Osteocyte (in vitro differentiated cells): Measurements from ENCODE around the gene PEX11G. TPM values are rescaled to one million over a fixed set of nuclear protein-coding genes. Genes with fewer than 3 reads are reported as not detected.

Experiments used
- DNase-seq: peaks from one replicate; pipeline ENCODE4 v3.0.0; 2021; ENCODE audit warnings: mixed read lengths; ENCODE audit not compliant: unreplicated experiment; ENCODE audit errors: extremely low spot score
- H3K27ac Mint-ChIP-seq: one replicate; pipeline ENCODE4 v1.8.0; 2021; ENCODE audit warnings: mild to moderate bottlenecking, mixed read lengths; ENCODE audit not compliant: unreplicated experiment
- H3K27me3 Mint-ChIP-seq: one replicate; pipeline ENCODE4 v1.8.0; 2021; ENCODE audit warnings: mixed read lengths; ENCODE audit not compliant: unreplicated experiment
- H3K36me3 Mint-ChIP-seq: one replicate; pipeline ENCODE4 v1.8.0; 2021; ENCODE audit warnings: mixed read lengths; ENCODE audit not compliant: unreplicated experiment
- H3K4me1 Mint-ChIP-seq: one replicate; pipeline ENCODE4 v1.8.0; 2021; ENCODE audit warnings: mixed read lengths; ENCODE audit not compliant: unreplicated experiment
- H3K4me3 Mint-ChIP-seq: one replicate; pipeline ENCODE4 v1.8.0; 2021; ENCODE audit warnings: mild to moderate bottlenecking, moderate library complexity, mixed read lengths; ENCODE audit not compliant: unreplicated experiment
- H3K9me3 Mint-ChIP-seq: one replicate; pipeline ENCODE4 v1.8.0; 2021; ENCODE audit warnings: mixed read lengths; ENCODE audit not compliant: unreplicated experiment
- CTCF ChIP-seq: fragments of 200-600 bp; sonication (generic); IDR thresholded peaks from 2 replicates; pipeline ENCODE4 v1.5.0; 2021; ENCODE audit warnings: antibody characterized with exemption, mild to moderate bottlenecking, moderate library complexity
- total RNA-seq: library from RNA; stranded (reverse); gene quantifications from 2 replicates; pipeline ENCODE4 v1.2.1, GENCODE V29; 2021

PEX11G gene
- total RNA-seq, 1 donor from 2014 or later = 2.1 TPM

GRCh38 chr19:7504684-7505083, 15.8 kb upstream of the PEX11G start:
- Mint-ChIP-seq H3K4me3 (no peak overlapping the region), H3K4me1 (peaks cover 11% of the 10 kb centered on the region), H3K9me3 (no peaks in the 10 kb centered on the region), H3K27ac (no peak overlapping the region), H3K36me3 (no peaks in the 10 kb centered on the region), H3K27me3 (peaks cover 11% of the 10 kb centered on the region)
- DNase-seq = no peak
- no peak for TF ChIP-seq CTCF

GRCh38 chr19:7502552-7502951, 13.7 kb upstream of the PEX11G start:
- no peak overlapping the region for H3K4me3 Mint-ChIP-seq
- no peak overlapping the region for H3K27ac Mint-ChIP-seq
- peaks cover 18% of the 10 kb centered on the region for H3K27me3 Mint-ChIP-seq

GRCh38 chr19:7500811-7501450, 12.1 kb upstream of the PEX11G start:
- Mint-ChIP-seq H3K36me3 (no peaks in the 10 kb centered on the region), H3K9me3 (no peaks in the 10 kb centered on the region), H3K4me1 (no peaks in the 10 kb centered on the region), H3K27ac (no peak overlapping the region), H3K27me3 (peaks cover 18% of the 10 kb centered on the region), H3K4me3 (peak overlapping the region; percentile 70)
- no peak for DNase-seq
- TF ChIP-seq CTCF = peak; percentile 20

More at GRCh38 chr19:7502552-7502951, 13.7 kb upstream of the PEX11G start:
- Mint-ChIP-seq H3K36me3 (no peaks in the 10 kb centered on the region), H3K4me1 (peaks cover 5% of the 10 kb centered on the region), H3K9me3 (no peaks in the 10 kb centered on the region)
- no peak for TF ChIP-seq CTCF
- DNase-seq = no peak

GRCh38 chr19:7497292-7497691, 8.5 kb upstream of the PEX11G start:
- H3K36me3 Mint-ChIP-seq = no peaks in the 10 kb centered on the region
- DNase-seq = no peak
- H3K27me3 Mint-ChIP-seq = peaks cover 15% of the 10 kb centered on the region
- TF ChIP-seq CTCF = peak; percentile 47
- no peaks in the 10 kb centered on the region for H3K9me3 Mint-ChIP-seq
- H3K4me1 Mint-ChIP-seq = peaks cover 3% of the 10 kb centered on the region
- H3K27ac Mint-ChIP-seq = no peak overlapping the region
- no peak overlapping the region for H3K4me3 Mint-ChIP-seq

- no peak for DNase-seq
- TF ChIP-seq CTCF = no peak
- no peaks in the 10 kb centered on the region for H3K9me3 Mint-ChIP-seq
- H3K27ac Mint-ChIP-seq = no peak overlapping the region
- H3K27me3 Mint-ChIP-seq = peaks cover 7% of the 10 kb centered on the region
- H3K4me1 Mint-ChIP-seq = peaks cover 4% of the 10 kb centered on the region
- no peak overlapping the region for H3K4me3 Mint-ChIP-seq
- no peaks in the 10 kb centered on the region for H3K36me3 Mint-ChIP-seq
These were observed 5.7 kb upstream of the PEX11G start for GRCh38 chr19:7494416-7495098.
